Measurements from ENCODE around the gene GHSR.

The GHSR gene

GRCh38 chr3:172404237-172404962 lies 43.9 kb downstream of the GHSR start:
- ChIA-PET POLR2A (no interaction called here), CTCF (no interaction called here)
- H3K27ac ChIP-seq (ENCODE audit: insufficient read depth in 1 of 2, low read depth in 1 of 2, low read length in 2 of 2, poor library complexity in 1 of 2, severe bottlenecking in 2 of 2) = no peak overlapping the region
- no peaks in the 10 kb centered on the region for H3K9me3 ChIP-seq (ENCODE audit: control extremely low read depth in 1 of 5, control insufficient read depth in 4 of 5, insufficient read depth in 2 of 5, low read depth in 1 of 5, low read length in 4 of 5)
- 81% methylated on average over 10 of the region's 12 CpGs for WGBS (ENCODE audit: insufficient coverage)
- no peak overlapping the region for H3K4me3 ChIP-seq (ENCODE audit: control insufficient read depth in 1 of 7, extremely low read depth in 1 of 7, insufficient read depth in 4 of 7, low read depth in 2 of 7, low read length in 6 of 7)
- H3K36me3 ChIP-seq (ENCODE audit: control insufficient read depth in 4 of 4, insufficient read depth in 4 of 4, low read length in 3 of 4) = peaks cover 0 to 7% (median 3%) of the 10 kb centered on the region in 4 experiments
- H3K4me1 ChIP-seq (ENCODE audit: control extremely low read depth in 1 of 4, control insufficient read depth in 4 of 4, insufficient read depth in 4 of 4, low read length in 3 of 4) = no peaks in the 10 kb centered on the region
- no peak for DNase-seq
- no peaks in the 10 kb centered on the region for H3K27me3 ChIP-seq (replicated peaks in 2 of 5; ENCODE audit: control insufficient read depth in 4 of 5, insufficient read depth in 5 of 5, low read length in 4 of 5)

- 100% methylated on average over 4 of the region's 8 CpGs for WGBS (ENCODE audit: insufficient coverage)
- ChIA-PET CTCF (no interaction called here), POLR2A (no interaction called here)
- no peak for DNase-seq
- Histone ChIP-seq H3K36me3 (ENCODE audit: control insufficient read depth in 4 of 4, insufficient read depth in 4 of 4, low read length in 3 of 4) (peaks cover 0 to 12% (median 4%) of the 10 kb centered on the region in 4 experiments), H3K4me3 (ENCODE audit: control insufficient read depth in 1 of 7, extremely low read depth in 1 of 7, insufficient read depth in 4 of 7, low read depth in 2 of 7, low read length in 6 of 7) (no peak overlapping the region), H3K9me3 (ENCODE audit: control extremely low read depth in 1 of 5, control insufficient read depth in 4 of 5, insufficient read depth in 2 of 5, low read depth in 1 of 5, low read length in 4 of 5) (no peaks in the 10 kb centered on the region), H3K27ac (ENCODE audit: insufficient read depth in 1 of 2, low read depth in 1 of 2, low read length in 2 of 2, poor library complexity in 1 of 2, severe bottlenecking in 2 of 2) (no peak overlapping the region), H3K27me3 (replicated peaks in 2 of 5; ENCODE audit: control insufficient read depth in 4 of 5, insufficient read depth in 5 of 5, low read length in 4 of 5) (no peaks in the 10 kb centered on the region), H3K4me1 (ENCODE audit: control extremely low read depth in 1 of 4, control insufficient read depth in 4 of 4, insufficient read depth in 4 of 4, low read length in 3 of 4) (no peaks in the 10 kb centered on the region)
Measured at GRCh38 chr3:172402892-172403643, 45.2 kb downstream of the GHSR start.

GRCh38 chr3:172402090-172402489 lies 46.2 kb downstream of the GHSR start:
- POLR2A ChIA-PET = no interaction called here
- WGBS (ENCODE audit: insufficient coverage) = no CpG with 5 or more reads among the region's 2 CpGs
- H3K4me1 ChIP-seq (ENCODE audit: control extremely low read depth in 1 of 4, control insufficient read depth in 4 of 4, insufficient read depth in 4 of 4, low read length in 3 of 4) = no peaks in the 10 kb centered on the region
- H3K9me3 ChIP-seq (ENCODE audit: control extremely low read depth in 1 of 5, control insufficient read depth in 4 of 5, insufficient read depth in 2 of 5, low read depth in 1 of 5, low read length in 4 of 5) = no peaks in the 10 kb centered on the region
- CTCF ChIA-PET = no interaction called here
- no peaks in the 10 kb centered on the region for H3K27me3 ChIP-seq (replicated peaks in 2 of 5; ENCODE audit: control insufficient read depth in 4 of 5, insufficient read depth in 5 of 5, low read length in 4 of 5)
- H3K36me3 ChIP-seq (ENCODE audit: control insufficient read depth in 4 of 4, insufficient read depth in 4 of 4, low read length in 3 of 4) = peaks cover 0 to 18% (median 5%) of the 10 kb centered on the region in 4 experiments
- DNase-seq = no peak
- H3K27ac ChIP-seq (ENCODE audit: insufficient read depth in 1 of 2, low read depth in 1 of 2, low read length in 2 of 2, poor library complexity in 1 of 2, severe bottlenecking in 2 of 2) = no peak overlapping the region
- H3K4me3 ChIP-seq (ENCODE audit: control insufficient read depth in 1 of 7, extremely low read depth in 1 of 7, insufficient read depth in 4 of 7, low read depth in 2 of 7, low read length in 6 of 7) = no peak overlapping the region

- CTCF ChIA-PET = no interaction called here
- H3K27ac ChIP-seq (ENCODE audit: insufficient read depth in 1 of 2, low read depth in 1 of 2, low read length in 2 of 2, poor library complexity in 1 of 2, severe bottlenecking in 2 of 2) = no peak overlapping the region
- 100% methylated on average over 2 of the region's 4 CpGs for WGBS (ENCODE audit: insufficient coverage)
- H3K4me1 ChIP-seq (ENCODE audit: control extremely low read depth in 1 of 4, control insufficient read depth in 4 of 4, insufficient read depth in 4 of 4, low read length in 3 of 4) = no peaks in the 10 kb centered on the region
- H3K27me3 ChIP-seq (replicated peaks in 2 of 5; ENCODE audit: control insufficient read depth in 4 of 5, insufficient read depth in 5 of 5, low read length in 4 of 5) = no peaks in the 10 kb centered on the region
- peaks cover 0 to 31% (median 9%) of the 10 kb centered on the region in 4 experiments for H3K36me3 ChIP-seq (ENCODE audit: control insufficient read depth in 4 of 4, insufficient read depth in 4 of 4, low read length in 3 of 4)
- H3K4me3 ChIP-seq (ENCODE audit: control insufficient read depth in 1 of 7, extremely low read depth in 1 of 7, insufficient read depth in 4 of 7, low read depth in 2 of 7, low read length in 6 of 7) = no peak overlapping the region
- H3K9me3 ChIP-seq (ENCODE audit: control extremely low read depth in 1 of 5, control insufficient read depth in 4 of 5, insufficient read depth in 2 of 5, low read depth in 1 of 5, low read length in 4 of 5) = no peaks in the 10 kb centered on the region
- no peak for DNase-seq
- POLR2A ChIA-PET = no interaction called here
Measured at GRCh38 chr3:172398484-172398883, 49.8 kb downstream of the GHSR start.

GRCh38 chr3:172397716-172398405 lies 50.4 kb downstream of the GHSR start:
- Histone ChIP-seq H3K4me3 (ENCODE audit: control insufficient read depth in 1 of 7, extremely low read depth in 1 of 7, insufficient read depth in 4 of 7, low read depth in 2 of 7, low read length in 6 of 7) (no peak overlapping the region), H3K9me3 (ENCODE audit: control extremely low read depth in 1 of 5, control insufficient read depth in 4 of 5, insufficient read depth in 2 of 5, low read depth in 1 of 5, low read length in 4 of 5) (no peaks in the 10 kb centered on the region), H3K27me3 (replicated peaks in 2 of 5; ENCODE audit: control insufficient read depth in 4 of 5, insufficient read depth in 5 of 5, low read length in 4 of 5) (no peaks in the 10 kb centered on the region), H3K36me3 (ENCODE audit: control insufficient read depth in 4 of 4, insufficient read depth in 4 of 4, low read length in 3 of 4) (peaks cover 0 to 31% (median 10%) of the 10 kb centered on the region in 4 experiments), H3K27ac (ENCODE audit: insufficient read depth in 1 of 2, low read depth in 1 of 2, low read length in 2 of 2, poor library complexity in 1 of 2, severe bottlenecking in 2 of 2) (no peak overlapping the region), H3K4me1 (ENCODE audit: control extremely low read depth in 1 of 4, control insufficient read depth in 4 of 4, insufficient read depth in 4 of 4, low read length in 3 of 4) (no peaks in the 10 kb centered on the region)
- CTCF ChIA-PET = interaction anchor here (0.7 kb wide), 1 partner anchor 731 kb away, joined by 3 read pairs; no protein-coding TSS in a partner anchor
- DNase-seq = peak in 1 of 3 donors; percentile 11
- POLR2A ChIA-PET = interaction anchor here (0.5 kb wide), 1 partner anchor 59 kb away, joined by 4 read pairs; no protein-coding TSS in a partner anchor
- WGBS (ENCODE audit: insufficient coverage) = 89% methylated on average over 1 of the region's 1 CpG

GRCh38 chr3:172396400-172396799 lies 51.9 kb downstream of the GHSR start:
- WGBS (ENCODE audit: insufficient coverage) = 89% methylated on average over 7 of the region's 7 CpGs
- Histone ChIP-seq H3K36me3 (ENCODE audit: control insufficient read depth in 4 of 4, insufficient read depth in 4 of 4, low read length in 3 of 4) (peaks cover 0 to 32% (median 8%) of the 10 kb centered on the region in 4 experiments), H3K4me1 (ENCODE audit: control extremely low read depth in 1 of 4, control insufficient read depth in 4 of 4, insufficient read depth in 4 of 4, low read length in 3 of 4) (peaks cover 0 to 10% (median under 1%) of the 10 kb centered on the region in 4 experiments), H3K27me3 (replicated peaks in 2 of 5; ENCODE audit: control insufficient read depth in 4 of 5, insufficient read depth in 5 of 5, low read length in 4 of 5) (no peaks in the 10 kb centered on the region), H3K9me3 (ENCODE audit: control extremely low read depth in 1 of 5, control insufficient read depth in 4 of 5, insufficient read depth in 2 of 5, low read depth in 1 of 5, low read length in 4 of 5) (no peaks in the 10 kb centered on the region), H3K27ac (ENCODE audit: insufficient read depth in 1 of 2, low read depth in 1 of 2, low read length in 2 of 2, poor library complexity in 1 of 2, severe bottlenecking in 2 of 2) (no peak overlapping the region), H3K4me3 (ENCODE audit: control insufficient read depth in 1 of 7, extremely low read depth in 1 of 7, insufficient read depth in 4 of 7, low read depth in 2 of 7, low read length in 6 of 7) (no peak overlapping the region)
- CTCF ChIA-PET = no interaction called here
- no peak for DNase-seq
- POLR2A ChIA-PET = no interaction called here

- POLR2A ChIA-PET = no interaction called here
- WGBS (ENCODE audit: insufficient coverage) = no CpG with 5 or more reads among the region's 2 CpGs
- Histone ChIP-seq H3K4me1 (ENCODE audit: control extremely low read depth in 1 of 4, control insufficient read depth in 4 of 4, insufficient read depth in 4 of 4, low read length in 3 of 4) (peaks cover 4 to 16% (median 8%) of the 10 kb centered on the region in 4 experiments), H3K9me3 (ENCODE audit: control extremely low read depth in 1 of 5, control insufficient read depth in 4 of 5, insufficient read depth in 2 of 5, low read depth in 1 of 5, low read length in 4 of 5) (no peaks in the 10 kb centered on the region), H3K36me3 (ENCODE audit: control insufficient read depth in 4 of 4, insufficient read depth in 4 of 4, low read length in 3 of 4) (peaks cover 0 to 28% (median 6%) of the 10 kb centered on the region in 4 experiments), H3K27ac (ENCODE audit: insufficient read depth in 1 of 2, low read depth in 1 of 2, low read length in 2 of 2, poor library complexity in 1 of 2, severe bottlenecking in 2 of 2) (no peak overlapping the region), H3K4me3 (ENCODE audit: control insufficient read depth in 1 of 7, extremely low read depth in 1 of 7, insufficient read depth in 4 of 7, low read depth in 2 of 7, low read length in 6 of 7) (no peak overlapping the region), H3K27me3 (replicated peaks in 2 of 5; ENCODE audit: control insufficient read depth in 4 of 5, insufficient read depth in 5 of 5, low read length in 4 of 5) (no peaks in the 10 kb centered on the region)
- CTCF ChIA-PET = no interaction called here
- no peak for DNase-seq
Measured at GRCh38 chr3:172394692-172395091, 53.6 kb downstream of the GHSR start.

Data from common myeloid progenitor, CD34-positive (primary cell).